Measurements from ENCODE around the gene PTPRR.

GRCh38 chr12:70907412-70907811, 13.1 kb downstream of the PTPRR start:
- TF ChIP-seq CTCF (IDR thresholded peaks at IDR 0.05) (no peak), POLR2A (IDR thresholded peaks at IDR 0.05) (no peak)

Data from esophagus squamous epithelium (tissue), 4 donors.